GM12878 (cell line): ENCODE data around the gene SALL1. TPM values are rescaled to one million over a fixed set of nuclear protein-coding genes. Genes with fewer than 3 reads are reported as not detected.

ENCODE experiments used
- ATAC-seq: fragments of 200-7000 bp; cut with Tn5 transposase; 3 replicates; pipeline ENCODE4 v1.9.1; 2020; ENCODE audit warnings: mild to moderate bottlenecking, moderate library complexity
- BruUV-seq: library from RNA; stranded (reverse); fragments of 400-500 nt; replicated peaks from 2 replicates; lab custom pipeline; 2021; lab: Mats Ljungman, UMichigan
- CTCF ChIA-PET: fragments of 300-600 bp; sonication (Branson Sonifier 250); formaldehyde crosslinking; extraction: SDS; loops from one replicate; lab custom pipeline; 2021; ENCODE audit warnings: inconsistent platforms; lab: Yijun Ruan, JAX
- POLR2A ChIA-PET: fragments of 350-600 bp; formaldehyde crosslinking; extraction: SDS; loops from one replicate; lab custom pipeline; 2021; ENCODE audit warnings: inconsistent platforms; lab: Charles Lee
- RAD21 ChIA-PET: fragments of 300-600 bp; sonication (Branson Sonifier 250); formaldehyde crosslinking; loops from one replicate; lab custom pipeline; 2023; ENCODE audit warnings: antibody characterized with exemption; ENCODE audit not compliant: unreplicated experiment; lab: Charles Lee
- SMC1A ChIA-PET: fragments of 300-600 bp; sonication (Branson Sonifier 250); formaldehyde crosslinking; loops from one replicate; lab custom pipeline; 2023; ENCODE audit not compliant: unreplicated experiment, uncharacterized antibody; lab: Charles Lee
- DNase-seq: peaks from one replicate; pipeline ENCODE4 v3.0.0-alpha.2; 2011; ENCODE audit warnings: low read depth, low spot score
- FAIRE-seq: peaks from 3 replicates; lab custom pipeline; 2011; peaks lifted over from hg19 to GRCh38; lab: Jason Lieb, UNC
- H2AFZ ChIP-seq: 2 replicates; pipeline ENCODE4 v1.6.0; 2011; ENCODE audit warnings: low read depth, low read length, control low read depth; ENCODE audit not compliant: control insufficient read depth
- H3K27ac ChIP-seq: 2 replicates; pipeline ENCODE4 v1.5.1; 2011; ENCODE audit warnings: control low read depth; ENCODE audit not compliant: control insufficient read depth, insufficient read depth
- H3K27me3 ChIP-seq, 2 experiments: replicated peaks in 1 of 2; 2 replicates each; pipeline versions ENCODE4 v1.6.0 to v1.6.1; 2011; ENCODE audit warnings: low read length in 1 of 2; ENCODE audit not compliant: control insufficient read depth in 2 of 2, insufficient read depth in 2 of 2
- H3K36me3 ChIP-seq, 2 experiments: 2 replicates each; pipeline ENCODE4 v1.5.1; 2011; ENCODE audit warnings: low read length in 1 of 2; ENCODE audit not compliant: control insufficient read depth in 2 of 2, insufficient read depth in 2 of 2
- H3K4me1 ChIP-seq: 2 replicates; pipeline ENCODE4 v1.6.1; 2011; ENCODE audit warnings: mild to moderate bottlenecking, low read length, moderate library complexity, mixed read lengths; ENCODE audit not compliant: control insufficient read depth, insufficient read depth
- H3K4me2 ChIP-seq: 2 replicates; pipeline ENCODE4 v1.6.0; 2011; ENCODE audit warnings: control low read depth; ENCODE audit not compliant: control insufficient read depth, insufficient read depth
- H3K4me3 ChIP-seq: fragments of 200-600 bp; sonication (generic); 2 replicates; pipeline ENCODE4 v1.5.1; 2016
- H3K79me2 ChIP-seq: 2 replicates; pipeline ENCODE4 v1.6.0; 2011; ENCODE audit warnings: low read length; ENCODE audit not compliant: control insufficient read depth, insufficient read depth
- H3K9ac ChIP-seq: 2 replicates; pipeline ENCODE4 v1.8.0; 2011; ENCODE audit warnings: low read length, control low read depth, mixed read lengths; ENCODE audit not compliant: control insufficient read depth, insufficient read depth
- H3K9me3 ChIP-seq: replicated peaks from 3 replicates; pipeline ENCODE4 v1.5.1; 2011; ENCODE audit warnings: mild to moderate bottlenecking, low read length; ENCODE audit not compliant: control insufficient read depth, insufficient read depth
- H4K20me1 ChIP-seq: 2 replicates; pipeline ENCODE4 v1.6.0; 2011; ENCODE audit not compliant: control insufficient read depth, insufficient read depth
- ASH2L ChIP-seq: fragments of 300-600, 200-600 bp; sonication (generic); IDR thresholded peaks from 2 replicates; pipeline ENCODE4 v1.6.1; 2017; ENCODE audit warnings: low read depth, mild to moderate bottlenecking, borderline replicate concordance
- CBFB ChIP-seq: IDR thresholded peaks from 2 replicates; pipeline ENCODE4 v1.6.1; 2016; ENCODE audit warnings: antibody characterized with exemption, low read depth
- CHD1 ChIP-seq: IDR thresholded peaks from 2 replicates; pipeline ENCODE4 v1.6.1; 2012; ENCODE audit warnings: low read depth, low read length, improper control_type of control experiment
- CREM ChIP-seq: IDR thresholded peaks from 2 replicates; pipeline ENCODE4 v1.6.1; 2014; ENCODE audit warnings: antibody characterized with exemption, low read depth
- FOS ChIP-seq: IDR thresholded peaks from 3 replicates; pipeline ENCODE4 v1.6.1; 2011; ENCODE audit warnings: borderline replicate concordance; ENCODE audit not compliant: insufficient read length; ENCODE audit errors: extremely low read depth
- IRF4 ChIP-seq: IDR thresholded peaks from 2 replicates; pipeline ENCODE4 v1.6.1; 2011; ENCODE audit warnings: low read depth, low read length
- KAT2A ChIP-seq: conservative IDR thresholded peaks from 2 replicates; pipeline ENCODE4 v1.6.1; 2011; ENCODE audit warnings: low read depth, low read length; ENCODE audit not compliant: control insufficient read depth
- MAX ChIP-seq: IDR thresholded peaks from 2 replicates; pipeline ENCODE4 v1.6.1; 2012; ENCODE audit warnings: low read depth, low read length, improper control_type of control experiment
- MLLT1 ChIP-seq: fragments of 450-650 bp; IDR thresholded peaks from 2 replicates; pipeline ENCODE4 v1.6.1; 2016; ENCODE audit warnings: mild to moderate bottlenecking
- NR2C1 ChIP-seq: fragments of 450-650 bp; IDR thresholded peaks from 2 replicates; pipeline ENCODE4 v1.6.1; 2017; ENCODE audit warnings: antibody characterized with exemption, mild to moderate bottlenecking, moderate library complexity
- NR2C2 ChIP-seq: IDR thresholded peaks from 2 replicates; pipeline ENCODE4 v1.6.1; 2011; ENCODE audit warnings: borderline replicate concordance, low read depth; ENCODE audit not compliant: control insufficient read depth, insufficient read length
- NR2F1 ChIP-seq: fragments of 450-650 bp; conservative IDR thresholded peaks from 2 replicates; pipeline ENCODE4 v1.6.1; 2017; ENCODE audit warnings: mild to moderate bottlenecking
- PAX8 ChIP-seq: fragments of 450-650 bp; IDR thresholded peaks from 2 replicates; pipeline ENCODE4 v1.6.1; 2017; ENCODE audit warnings: mild to moderate bottlenecking, moderate library complexity
- ZBTB11 ChIP-seq: fragments of 450-650 bp; formaldehyde crosslinking; IDR thresholded peaks from 2 replicates; pipeline ENCODE4 v1.5.0; 2022; ENCODE audit warnings: mild to moderate bottlenecking, missing genetic modification characterization
- WGBS: methylation state at CpG from one replicate; pipeline ENCODE4 v1.1.6; 2016; ENCODE audit warnings: low lambda C conversion rate; ENCODE audit not compliant: insufficient replicate concordance, insufficient coverage; ENCODE audit errors: missing lambda C conversion rate; 5-methylcytosine and 5-hydroxymethylcytosine counted together
- in situ Hi-C: fragments of 300-500 bp; cut with MboI; formaldehyde crosslinking; loops from 9 replicates; pipeline ENCODE4 v1.14.3; 2018; ENCODE audit warnings: mixed read lengths
- intact Hi-C: fragments of 100-400 bp; cut with micrococcal nuclease; formaldehyde crosslinking; loops from one replicate; pipeline ENCODE4 v1.14.2; 2022; ENCODE audit not compliant: unreplicated experiment
- polyA plus RNA-seq, 11 experiments: library from polyadenylated mRNA; depleted of rRNA in 4 of 11; unstranded in 6 of 11; stranded (reverse) in 5 of 11; fragments of >200 nt; fragmentation: Nextera tagmentation in 4 of 11; fragmentation: Illumina TruSeq in 1 of 11; extraction: Ambion mirVana in 4 of 11; extraction: Trizol in 1 of 11; gene quantifications; 1 replicate in 1 of 11; 2 replicates in 10 of 11; pipeline versions ENCODE4 v1.2.1 to v1.2.3, GENCODE V29; 2011 to 2016; ENCODE audit warnings: inconsistent platforms in 2 of 11, missing spikeins in 2 of 11, low read depth in 1 of 11
- total RNA-seq, 4 experiments: library from RNA; depleted of rRNA in 3 of 4; stranded (reverse); fragments of >200 nt in 3 of 4; fragmentation: Illumina TruSeq in 1 of 4; extraction: Trizol in 1 of 4; gene quantifications; 2 replicates each; pipeline versions ENCODE4 v1.2.1 to v1.2.3, GENCODE V29; 2013 to 2021
- TF ChIP-seq, protein P1 (sequence below): fragments of 450-650 bp; IDR thresholded peaks from 2 replicates; pipeline ENCODE4 v1.6.1; 2018; ENCODE audit warnings: borderline replicate concordance, mild to moderate bottlenecking; ENCODE audit not compliant: partially characterized antibody

Gene SALL1
- total and polyA plus RNA-seq, 10 of the 15 experiments (the other 5 are each of a cell fraction or from before 2014, with no cell fraction given), result 0.01 to 0.08 (median 0.03) TPM; not detected in 6

- ChIA-PET POLR2A (no interaction called here), SMC1A (interaction anchor here (0.6 kb wide), 1 partner anchor 419 kb away, joined by 3 read pairs; no protein-coding TSS in a partner anchor), CTCF (no interaction called here), RAD21 (interaction anchor here (0.6 kb wide), 1 partner anchor 109 kb away, joined by 4 read pairs; no protein-coding TSS in a partner anchor)
- intact Hi-C loops (no loop called here), in situ Hi-C loops (no loop called here)
- Histone ChIP-seq H4K20me1 (no peaks in the 10 kb centered on the region), H3K27ac (no peak overlapping the region), H3K4me2 (no peak overlapping the region), H3K9me3 (no peaks in the 10 kb centered on the region), H3K9ac (no peak overlapping the region), H3K36me3 (no peaks in the 10 kb centered on the region), H2AFZ (no peak overlapping the region), H3K79me2 (no peaks in the 10 kb centered on the region), H3K4me1 (no peaks in the 10 kb centered on the region), H3K4me3 (no peak overlapping the region), H3K27me3 (no peaks in the 10 kb centered on the region; a peak in 2 of 4 replicates)
- 1% methylated on average over 5 of the region's 5 CpGs for WGBS
- TF ChIP-seq KAT2A, result no peak
- no peak for TF ChIP-seq NR2C2
- no peak for TF ChIP-seq ZBTB11 (CRISPR knock-in tag)
- no peak for TF ChIP-seq PAX8
- TF ChIP-seq MLLT1, result no peak
- TF ChIP-seq, protein P1, sequence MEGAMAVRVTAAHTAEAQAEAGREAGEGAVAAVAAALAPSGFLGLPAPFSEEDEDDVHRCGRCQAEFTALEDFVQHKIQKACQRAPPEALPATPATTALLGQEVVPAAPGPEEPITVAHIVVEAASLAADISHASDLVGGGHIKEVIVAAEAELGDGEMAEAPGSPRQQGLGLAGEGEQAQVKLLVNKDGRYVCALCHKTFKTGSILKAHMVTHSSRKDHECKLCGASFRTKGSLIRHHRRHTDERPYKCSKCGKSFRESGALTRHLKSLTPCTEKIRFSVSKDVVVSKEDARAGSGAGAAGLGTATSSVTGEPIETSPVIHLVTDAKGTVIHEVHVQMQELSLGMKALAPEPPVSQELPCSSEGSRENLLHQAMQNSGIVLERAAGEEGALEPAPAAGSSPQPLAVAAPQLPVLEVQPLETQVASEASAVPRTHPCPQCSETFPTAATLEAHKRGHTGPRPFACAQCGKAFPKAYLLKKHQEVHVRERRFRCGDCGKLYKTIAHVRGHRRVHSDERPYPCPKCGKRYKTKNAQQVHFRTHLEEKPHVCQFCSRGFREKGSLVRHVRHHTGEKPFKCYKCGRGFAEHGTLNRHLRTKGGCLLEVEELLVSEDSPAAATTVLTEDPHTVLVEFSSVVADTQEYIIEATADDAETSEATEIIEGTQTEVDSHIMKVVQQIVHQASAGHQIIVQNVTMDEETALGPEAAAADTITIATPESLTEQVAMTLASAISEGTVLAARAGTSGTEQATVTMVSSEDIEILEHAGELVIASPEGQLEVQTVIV, result no peak
- no peak for TF ChIP-seq IRF4
- TF ChIP-seq NR2C1, result no peak
- no peak for TF ChIP-seq ASH2L
- TF ChIP-seq NR2F1, result no peak
- no peak for TF ChIP-seq CREM
- no peak for TF ChIP-seq FOS
- TF ChIP-seq CBFB, result no peak
- TF ChIP-seq CHD1, result no peak
- no peak for TF ChIP-seq MAX
- no TSS peak for BruUV-seq
- DNase-seq (no peak), ATAC-seq (no peak), FAIRE-seq (no peak)
Observed at GRCh38 chr16:51125992-51126391, 25.1 kb downstream of the SALL1 start.
